HG03354 (cell line): ENCODE results near the gene UBE3C.

Experiments used
- ATAC-seq: cut with Tn5 transposase; IDR thresholded peaks from one replicate; pipeline ENCODE4 v1.9.1; 2021; ENCODE audit warnings: mild to moderate bottlenecking; ENCODE audit not compliant: unreplicated experiment, poor library complexity, severe bottlenecking

UBE3C gene

GRCh38 chr7:157310676-157311185 is 172.0 kb downstream of the UBE3C start:
- ATAC-seq: no peak

- no peak for ATAC-seq
Observed at GRCh38 chr7:157312941-157313340, 174.2 kb downstream of the UBE3C start.

DNA sequence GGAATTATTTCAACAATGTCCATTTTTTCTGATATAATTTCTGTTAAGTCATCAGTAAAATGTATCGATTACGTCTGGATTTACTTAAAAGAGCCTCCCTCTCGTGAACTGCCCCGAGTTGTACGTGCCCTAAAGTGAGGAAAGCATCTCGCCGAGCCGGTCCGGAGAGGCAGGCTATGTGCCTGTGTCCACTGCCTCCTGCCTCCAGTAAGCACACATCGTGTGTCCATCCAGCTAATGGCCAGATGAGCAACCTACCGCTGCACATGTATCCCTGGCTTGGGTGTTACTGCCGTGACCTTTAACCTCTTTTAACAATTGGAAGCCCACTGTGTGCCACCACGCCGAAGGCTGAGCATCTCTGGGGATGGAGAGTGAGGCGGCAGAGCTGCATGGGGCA is 174.9 kb downstream of the UBE3C start:
- ATAC-seq: no peak

GRCh38 chr7:157318015-157318706 is 179.4 kb downstream of the UBE3C start:
- peak; percentile 74 for ATAC-seq
